Measurements from ENCODE around the gene PLXDC2. TPM values are rescaled to one million over a fixed set of nuclear protein-coding genes. Genes with fewer than 3 reads are reported as not detected.

Gene PLXDC2
- total RNA-seq, 3 donors from 2014 or later (not counting 1 experiment from before 2014, with no cell fraction given): 16.9 to 22.9 (median 21.6) TPM

- 50% methylated on average over 2 of the region's 3 CpGs for WGBS (ENCODE audit: insufficient coverage)
- Histone ChIP-seq H3K4me1 (ENCODE audit: control insufficient read depth, insufficient read depth, low read length) (no peaks in the 10 kb centered on the region), H3K9me3 (ENCODE audit: control insufficient read depth, insufficient read depth, low read length) (no peaks in the 10 kb centered on the region), H3K4me3 (ENCODE audit: low read length) (no peak overlapping the region), H3K36me3 (ENCODE audit: control insufficient read depth, insufficient read depth, low read length) (no peaks in the 10 kb centered on the region), H3K27ac (ENCODE audit: low read length) (no peak overlapping the region), H3K27me3 (ENCODE audit: control insufficient read depth, insufficient read depth, low read length) (no peaks in the 10 kb centered on the region)
- DNase-seq (no peak), ATAC-seq (no peak)
- H3K9me3 Mint-ChIP-seq: peaks cover 0 to 4% of the 10 kb centered on the region in 2 donors
- intact Hi-C loops (cut with micrococcal nuclease): no loop called here
- TF ChIP-seq CTCF (IDR thresholded peaks at IDR 0.05): no peak
- H3K36me3 Mint-ChIP-seq: no peaks in the 10 kb centered on the region
- H3K27me3 Mint-ChIP-seq (ENCODE audit: low read depth in 2 of 2): no peaks in the 10 kb centered on the region
- no peak overlapping the region for H3K27ac Mint-ChIP-seq
- peaks cover 13 to 20% of the 10 kb centered on the region in 2 donors for H3K4me1 Mint-ChIP-seq
- H3K4me3 Mint-ChIP-seq: no peak overlapping the region
These were observed 92.9 kb downstream of the PLXDC2 start for GRCh38 chr10:19908991-19909696.

GRCh38 chr10:19911886-19912285 lies 95.7 kb downstream of the PLXDC2 start:
- peaks cover 0 to 2% of the 10 kb centered on the region in 2 donors for H3K9me3 Mint-ChIP-seq
- intact Hi-C loops (cut with micrococcal nuclease): no loop called here
- no peaks in the 10 kb centered on the region for H3K27me3 Mint-ChIP-seq (ENCODE audit: low read depth in 2 of 2)
- no peak overlapping the region for H3K4me3 Mint-ChIP-seq
- TF ChIP-seq CTCF (IDR thresholded peaks at IDR 0.05): no peak
- DNase-seq (no peak), ATAC-seq (no peak)
- Histone ChIP-seq H3K27me3 (ENCODE audit: control insufficient read depth, insufficient read depth, low read length) (no peaks in the 10 kb centered on the region), H3K36me3 (ENCODE audit: control insufficient read depth, insufficient read depth, low read length) (no peaks in the 10 kb centered on the region), H3K27ac (ENCODE audit: low read length) (no peak overlapping the region), H3K4me3 (ENCODE audit: low read length) (no peak overlapping the region), H3K4me1 (ENCODE audit: control insufficient read depth, insufficient read depth, low read length) (no peaks in the 10 kb centered on the region), H3K9me3 (ENCODE audit: control insufficient read depth, insufficient read depth, low read length) (no peaks in the 10 kb centered on the region)
- H3K4me1 Mint-ChIP-seq: peaks cover 4 to 5% of the 10 kb centered on the region in 2 donors
- no peaks in the 10 kb centered on the region for H3K36me3 Mint-ChIP-seq
- WGBS (ENCODE audit: insufficient coverage): 100% methylated on average over 1 of the region's 2 CpGs
- H3K27ac Mint-ChIP-seq: no peak overlapping the region

- H3K4me1 Mint-ChIP-seq: peaks cover 7 to 10% of the 10 kb centered on the region in 2 donors
- intact Hi-C loops (cut with micrococcal nuclease): no loop called here
- Histone ChIP-seq H3K9me3 (ENCODE audit: control insufficient read depth, insufficient read depth, low read length) (no peaks in the 10 kb centered on the region), H3K27me3 (ENCODE audit: control insufficient read depth, insufficient read depth, low read length) (no peaks in the 10 kb centered on the region), H3K4me1 (ENCODE audit: control insufficient read depth, insufficient read depth, low read length) (no peaks in the 10 kb centered on the region), H3K36me3 (ENCODE audit: control insufficient read depth, insufficient read depth, low read length) (no peaks in the 10 kb centered on the region), H3K27ac (ENCODE audit: low read length) (no peak overlapping the region), H3K4me3 (ENCODE audit: low read length) (no peak overlapping the region)
- ATAC-seq (no peak), DNase-seq (no peak)
- H3K27me3 Mint-ChIP-seq (ENCODE audit: low read depth in 2 of 2): no peaks in the 10 kb centered on the region
- H3K27ac Mint-ChIP-seq: no peak overlapping the region
- no peak for TF ChIP-seq CTCF (IDR thresholded peaks at IDR 0.05)
- H3K9me3 Mint-ChIP-seq: peaks cover 0 to 2% of the 10 kb centered on the region in 2 donors
- H3K4me3 Mint-ChIP-seq: no peak overlapping the region
- no peaks in the 10 kb centered on the region for H3K36me3 Mint-ChIP-seq
These were observed 97.8 kb downstream of the PLXDC2 start for GRCh38 chr10:19913987-19914386.

- no peaks in the 10 kb centered on the region for H3K27me3 Mint-ChIP-seq (ENCODE audit: low read depth in 2 of 2)
- peaks cover 0 to 2% of the 10 kb centered on the region in 2 donors for H3K9me3 Mint-ChIP-seq
- H3K27ac Mint-ChIP-seq: no peak overlapping the region
- no peak for ATAC-seq
- Histone ChIP-seq H3K36me3 (ENCODE audit: control insufficient read depth, insufficient read depth, low read length) (no peaks in the 10 kb centered on the region), H3K4me1 (ENCODE audit: control insufficient read depth, insufficient read depth, low read length) (no peaks in the 10 kb centered on the region), H3K9me3 (ENCODE audit: control insufficient read depth, insufficient read depth, low read length) (no peaks in the 10 kb centered on the region), H3K27me3 (ENCODE audit: control insufficient read depth, insufficient read depth, low read length) (no peaks in the 10 kb centered on the region), H3K4me3 (ENCODE audit: low read length) (no peak overlapping the region), H3K27ac (ENCODE audit: low read length) (no peak overlapping the region)
- H3K4me3 Mint-ChIP-seq: no peak overlapping the region
- no peak for DNase-seq
- no peak for TF ChIP-seq CTCF (IDR thresholded peaks at IDR 0.05)
- intact Hi-C loops (cut with micrococcal nuclease): no loop called here
- no peaks in the 10 kb centered on the region for H3K36me3 Mint-ChIP-seq
- H3K4me1 Mint-ChIP-seq: peaks cover 11 to 12% of the 10 kb centered on the region in 2 donors
These were observed 98.9 kb downstream of the PLXDC2 start for GRCh38 chr10:19915125-19915524.

All from natural killer cell (primary cell).